Measurements from ENCODE around the gene SRPK2. TPM values are rescaled to one million over a fixed set of nuclear protein-coding genes. Genes with fewer than 3 reads are reported as not detected.

Gene SRPK2
- total and polyA plus RNA-seq, 2 of the 8 experiments (the other 6 are each of a cell fraction or from before 2014, with no cell fraction given) = 10.0 to 47.1 TPM

DNA sequence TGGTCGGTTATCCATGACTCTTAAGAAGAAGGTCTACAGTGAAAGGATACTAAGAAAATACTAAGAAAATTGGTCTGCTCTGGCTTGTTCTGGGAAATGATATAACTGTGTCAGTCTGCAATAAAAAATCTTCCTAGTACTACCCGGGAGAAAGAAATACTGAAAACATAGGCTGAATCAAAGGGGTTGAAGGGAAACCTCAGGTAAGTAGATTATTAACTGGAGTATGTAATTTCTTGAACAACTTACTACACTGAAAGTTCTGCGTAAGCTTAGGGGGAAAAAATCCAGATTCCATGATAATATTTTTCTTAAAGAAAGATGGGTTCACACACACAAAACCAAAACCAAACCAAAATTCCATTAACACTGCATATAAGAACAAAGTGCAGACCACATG lies 231.4 kb downstream of the SRPK2 start:
- Histone ChIP-seq H3K23me2 (ENCODE audit: low read depth, low read length) (no peaks in the 10 kb centered on the region), H3K56ac (replicated peaks; ENCODE audit: insufficient read length, low read depth, low read length) (no peak overlapping the region), H3K9ac (replicated peaks in 1 of 4; ENCODE audit: extremely low read depth in 1 of 4, low read depth in 3 of 4, low read length in 3 of 4) (no peak overlapping the region), H3K9me3 (ENCODE audit: insufficient read depth in 2 of 2, low read depth in 1 of 2, low read length in 1 of 2) (no peaks in the 10 kb centered on the region), H3K4me1 (replicated peaks in 1 of 4; ENCODE audit: control insufficient read depth in 3 of 4, insufficient read depth in 4 of 4, low read length in 3 of 4) (no peaks in the 10 kb centered on the region), H2BK5ac (ENCODE audit: low read depth, low read length) (no peak overlapping the region), H3K14ac (ENCODE audit: insufficient read length) (no peak overlapping the region), H2BK20ac (ENCODE audit: low read length) (no peak overlapping the region), H3K23ac (ENCODE audit: insufficient read length) (no peak overlapping the region), H4K20me1 (replicated peaks in 1 of 2; ENCODE audit: control insufficient read depth in 1 of 2, insufficient read depth in 2 of 2, low read length in 2 of 2) (no peaks in the 10 kb centered on the region), H3K36me3 (ENCODE audit: control insufficient read depth in 2 of 4, insufficient read depth in 4 of 4, low read length in 3 of 4) (peaks cover 0 to 6% (median 1%) of the 10 kb centered on the region in 4 experiments; a peak in 3 of 8 replicates), H3K18ac (ENCODE audit: extremely low read depth, low read length) (no peak overlapping the region), H3K79me2 (ENCODE audit: control insufficient read depth in 1 of 2, insufficient read depth in 2 of 2, low read length in 2 of 2) (no peaks in the 10 kb centered on the region), H3K27ac (ENCODE audit: low read depth, low read length) (no peak overlapping the region), H3K27me3 (replicated peaks in 1 of 4; ENCODE audit: control insufficient read depth in 3 of 4, extremely low read depth in 1 of 4, insufficient read depth in 3 of 4, low read length in 3 of 4) (no peaks in the 10 kb centered on the region), H2BK15ac (ENCODE audit: low read length) (no peak overlapping the region), H4K91ac (replicated peaks; ENCODE audit: insufficient read length, low read length) (no peak overlapping the region), H3K4me3 (ENCODE audit: extremely low read depth in 1 of 4, insufficient read depth in 2 of 4, low read depth in 3 of 4, low read length in 4 of 4) (no peak overlapping the region), H4K5ac (ENCODE audit: insufficient read length, low read depth, low read length) (no peak overlapping the region), H4K8ac (ENCODE audit: extremely low read depth, insufficient read depth, low read length) (no peak overlapping the region), H2AK5ac (ENCODE audit: low read depth, low read length) (no peak overlapping the region), H3K4me2 (ENCODE audit: insufficient read depth in 1 of 2, low read depth in 2 of 2, low read length in 2 of 2) (no peak overlapping the region), H2BK12ac (ENCODE audit: low read depth, low read length) (no peak overlapping the region), H3K4ac (replicated peaks; ENCODE audit: insufficient read length, low read depth, low read length) (no peak overlapping the region), H2BK120ac (replicated peaks; ENCODE audit: low read depth, low read length) (no peak overlapping the region), H2AFZ (ENCODE audit: low read length) (no peak overlapping the region), H3K79me1 (ENCODE audit: low read depth, low read length) (no peaks in the 10 kb centered on the region)
- ChIA-PET CTCF (ENCODE audit: partially characterized antibody) (interaction anchor here (1.0 kb wide), 1 partner anchor 224 kb away, joined by 4 read pairs; no protein-coding TSS in a partner anchor), POLR2A (ENCODE audit: partially characterized antibody) (no interaction called here)
- no peak for DNase-seq (ENCODE audit: low read depth in 1 of 2, low spot score in 2 of 2)
- 90% methylated on average over 3 of the region's 3 CpGs; no CpG with 5 or more reads in 1 of the 2 experiments for WGBS, 2 experiments (ENCODE audit: extremely low coverage in 1 of 2, insufficient coverage in 1 of 2, insufficient read length in 1 of 2, insufficient replicate concordance in 2 of 2, low coverage in 1 of 2, low lambda C conversion rate in 2 of 2, missing lambda C conversion rate in 1 of 2)
- no peak for FAIRE-seq
- TF ChIP-seq, protein P1, sequence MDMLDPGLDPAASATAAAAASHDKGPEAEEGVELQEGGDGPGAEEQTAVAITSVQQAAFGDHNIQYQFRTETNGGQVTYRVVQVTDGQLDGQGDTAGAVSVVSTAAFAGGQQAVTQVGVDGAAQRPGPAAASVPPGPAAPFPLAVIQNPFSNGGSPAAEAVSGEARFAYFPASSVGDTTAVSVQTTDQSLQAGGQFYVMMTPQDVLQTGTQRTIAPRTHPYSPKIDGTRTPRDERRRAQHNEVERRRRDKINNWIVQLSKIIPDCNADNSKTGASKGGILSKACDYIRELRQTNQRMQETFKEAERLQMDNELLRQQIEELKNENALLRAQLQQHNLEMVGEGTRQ (IDR thresholded peaks at IDR 0.05; ENCODE audit: low read length) = no peak
- TF ChIP-seq CTBP2 (IDR thresholded peaks at IDR 0.05; ENCODE audit: borderline replicate concordance, insufficient read depth, insufficient read length, low read length) (no peak), BRCA1 (IDR thresholded peaks at IDR 0.05; ENCODE audit: low read depth, low read length) (no peak), SP1 (IDR thresholded peaks at IDR 0.05; ENCODE audit: low read depth, low read length) (no peak), TEAD4 (IDR thresholded peaks at IDR 0.05; ENCODE audit: low read depth, low read length) (no peak), BCL11A (IDR thresholded peaks at IDR 0.05; ENCODE audit: low read depth in 2 of 2, low read length in 2 of 2) (no peak), ASH2L (IDR thresholded peaks at IDR 0.05; ENCODE audit: low read length) (no peak), SP2 (IDR thresholded peaks at IDR 0.05; ENCODE audit: low read length) (no peak), TAF1 (IDR thresholded peaks at IDR 0.05; ENCODE audit: low read depth, low read length) (no peak), POLR2A (IDR thresholded peaks at IDR 0.05; ENCODE audit: control extremely low read depth in 1 of 2, low read depth in 2 of 2, low read length in 2 of 2) (no peak), KDM4A (IDR thresholded peaks at IDR 0.05; ENCODE audit: low read depth, low read length, severe bottlenecking) (no peak), SRF (IDR thresholded peaks at IDR 0.05; ENCODE audit: low read depth, low read length) (no peak), JUND (IDR thresholded peaks at IDR 0.05; ENCODE audit: low read length) (no peak), SIRT6 (IDR thresholded peaks at IDR 0.05; ENCODE audit: low read length) (no peak), HDAC6 (IDR thresholded peaks at IDR 0.05; ENCODE audit: low read depth, low read length) (no peak), GABPA (IDR thresholded peaks at IDR 0.05; ENCODE audit: borderline replicate concordance, insufficient read depth, low read length) (no peak)
